Tibial nerve (tissue), 4 donors: ENCODE measurements around the gene ROPN1. TPM values are rescaled to one million over a fixed set of nuclear protein-coding genes. Genes with fewer than 3 reads are reported as not detected.

Experiments used
- DNase-seq, 2 donors: peaks; one replicate each; pipeline ENCODE4 v3.0.0-alpha.2; 2019; ENCODE audit warnings: low spot score in 2 of 2
- H3K27ac ChIP-seq, 4 donors: fragments of 200-600 bp; sonication (generic) in 3 of 4; one replicate each; pipeline ENCODE4 v1.5.1; 2017 to 2019; ENCODE audit warnings: mild to moderate bottlenecking in 1 of 4
- H3K27me3 ChIP-seq, 2 donors: fragments of 200-600 bp; sonication (generic) in 1 of 2; one replicate each; pipeline versions ENCODE4 v1.5.1 to v1.6.0; 2017 to 2019
- H3K36me3 ChIP-seq, 3 donors: fragments of 200-600 bp; sonication (generic); one replicate each; pipeline ENCODE4 v1.5.1; 2018 to 2019
- H3K4me1 ChIP-seq, 4 donors: fragments of 200-600 bp; sonication (generic) in 3 of 4; one replicate each; pipeline ENCODE4 v1.5.1; 2017 to 2019
- H3K4me3 ChIP-seq, 4 donors: fragments of 200-600 bp; sonication (generic) in 3 of 4; one replicate each; pipeline ENCODE4 v1.5.1; 2017 to 2019; ENCODE audit warnings: mild to moderate bottlenecking in 1 of 4, moderate library complexity in 1 of 4
- H3K9me3 ChIP-seq, 4 donors: fragments of 200-600 bp; sonication (generic) in 3 of 4; one replicate each; pipeline ENCODE4 v1.5.1; 2017 to 2019
- EP300 ChIP-seq, 2 donors: sonication (generic); formaldehyde crosslinking; IDR thresholded peaks; one replicate each; pipeline ENCODE4 v1.6.1; 2017; ENCODE audit warnings: antibody characterized with exemption in 2 of 2, mild to moderate bottlenecking in 1 of 2
- POLR2A ChIP-seq, 2 donors: fragments of 450-650 bp; IDR thresholded peaks; one replicate each; pipeline ENCODE4 v1.6.1; 2017; ENCODE audit warnings: antibody characterized with exemption in 2 of 2, mild to moderate bottlenecking in 2 of 2, moderate library complexity in 2 of 2
- WGBS, 2 donors: methylation state at CpG; one replicate each; pipeline ENCODE4 v1.1.5; 2018; 5-methylcytosine and 5-hydroxymethylcytosine counted together
- total RNA-seq, 4 donors: library from RNA; depleted of rRNA; stranded (reverse); fragments of >200 nt; gene quantifications; one replicate each; pipeline ENCODE4 v1.1.0, GENCODE V29; 2016
- TF ChIP-seq, protein P1 (sequence below), 5 experiments: fragments of 200-600 bp in 3 of 5; fragments of 450-650 bp in 2 of 5; sonication (generic) in 3 of 5; IDR thresholded peaks; one replicate each; pipeline ENCODE4 v1.5.1; 2016 to 2019; ENCODE audit warnings: antibody characterized with exemption in 5 of 5, mild to moderate bottlenecking in 3 of 5, moderate library complexity in 2 of 5

The ROPN1 gene
- total RNA-seq, 4 donors from 2014 or later, result not detected

DNA sequence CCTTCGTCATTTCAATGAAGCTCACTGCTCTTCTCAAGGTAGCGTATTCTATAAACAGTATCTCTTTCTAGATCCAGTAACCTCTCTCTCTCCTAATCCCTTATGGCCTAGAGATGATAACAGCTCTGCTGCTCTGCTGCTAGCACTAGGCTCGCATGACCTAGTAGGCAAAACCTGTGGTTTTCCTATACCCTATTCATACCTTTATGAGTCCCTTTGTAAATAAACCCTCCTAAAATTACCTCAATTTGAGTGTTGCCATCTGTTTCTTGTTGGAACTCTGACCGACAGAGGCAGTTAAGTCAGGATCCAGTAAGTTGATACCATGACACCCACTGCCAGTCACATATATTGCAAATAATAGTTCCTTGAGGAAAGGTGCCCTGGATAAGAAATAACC is 38.2 kb downstream of the ROPN1 start:
- H3K4me1 ChIP-seq, result peaks cover 0 to 8% (median 0%) of the 10 kb centered on the region in 4 donors
- DNase-seq, result no peak
- H3K36me3 ChIP-seq, result peaks cover 0 to 42% (median 0%) of the 10 kb centered on the region in 3 donors
- no peak overlapping the region for H3K27ac ChIP-seq
- WGBS, 2 donors, result 91 to 92% methylated on average over 4 of the region's 4 CpGs
- H3K9me3 ChIP-seq, result no peaks in the 10 kb centered on the region
- TF ChIP-seq, protein P1, sequence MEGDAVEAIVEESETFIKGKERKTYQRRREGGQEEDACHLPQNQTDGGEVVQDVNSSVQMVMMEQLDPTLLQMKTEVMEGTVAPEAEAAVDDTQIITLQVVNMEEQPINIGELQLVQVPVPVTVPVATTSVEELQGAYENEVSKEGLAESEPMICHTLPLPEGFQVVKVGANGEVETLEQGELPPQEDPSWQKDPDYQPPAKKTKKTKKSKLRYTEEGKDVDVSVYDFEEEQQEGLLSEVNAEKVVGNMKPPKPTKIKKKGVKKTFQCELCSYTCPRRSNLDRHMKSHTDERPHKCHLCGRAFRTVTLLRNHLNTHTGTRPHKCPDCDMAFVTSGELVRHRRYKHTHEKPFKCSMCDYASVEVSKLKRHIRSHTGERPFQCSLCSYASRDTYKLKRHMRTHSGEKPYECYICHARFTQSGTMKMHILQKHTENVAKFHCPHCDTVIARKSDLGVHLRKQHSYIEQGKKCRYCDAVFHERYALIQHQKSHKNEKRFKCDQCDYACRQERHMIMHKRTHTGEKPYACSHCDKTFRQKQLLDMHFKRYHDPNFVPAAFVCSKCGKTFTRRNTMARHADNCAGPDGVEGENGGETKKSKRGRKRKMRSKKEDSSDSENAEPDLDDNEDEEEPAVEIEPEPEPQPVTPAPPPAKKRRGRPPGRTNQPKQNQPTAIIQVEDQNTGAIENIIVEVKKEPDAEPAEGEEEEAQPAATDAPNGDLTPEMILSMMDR (IDR thresholded peaks at IDR 0.05), result no peak
- TF ChIP-seq EP300 (IDR thresholded peaks at IDR 0.05) (no peak), POLR2A (IDR thresholded peaks at IDR 0.05) (no peak)
- H3K4me3 ChIP-seq, result no peak overlapping the region
- no peaks in the 10 kb centered on the region for H3K27me3 ChIP-seq

DNA sequence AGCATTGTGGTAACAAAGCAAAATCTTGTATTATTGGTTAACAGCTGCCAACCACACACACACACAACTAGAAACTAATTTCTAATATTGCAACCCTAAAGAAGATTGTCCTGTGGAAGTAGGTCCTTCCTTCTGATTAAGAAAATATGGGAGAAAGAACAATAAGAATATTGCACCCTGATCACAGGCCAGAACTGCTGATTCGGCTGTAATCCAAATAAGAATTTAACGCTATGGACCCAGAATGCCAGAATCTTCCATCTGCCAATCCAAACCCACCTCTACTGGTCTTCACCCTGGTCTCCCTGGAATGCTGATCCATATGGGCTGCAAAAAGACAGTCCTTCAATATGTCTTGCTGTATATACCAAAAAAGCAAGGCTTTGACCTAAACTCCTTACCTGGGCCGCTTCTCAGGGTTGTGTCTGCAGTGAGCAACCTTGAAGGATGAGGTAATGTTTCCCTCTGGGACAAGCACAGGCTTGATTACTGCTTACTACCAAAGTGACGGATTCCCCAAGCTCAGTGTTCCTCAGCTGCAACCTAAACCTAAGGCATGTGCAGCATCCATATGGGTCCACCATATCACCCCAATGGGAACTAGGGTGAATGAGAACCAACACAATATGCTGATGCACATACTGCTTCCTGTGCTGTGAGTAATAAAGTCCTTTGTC is 38.9 kb downstream of the ROPN1 start:
- DNase-seq, result no peak
- no peaks in the 10 kb centered on the region for H3K9me3 ChIP-seq
- H3K36me3 ChIP-seq, result peaks cover 0 to 50% (median 0%) of the 10 kb centered on the region in 3 donors
- H3K4me3 ChIP-seq, result no peak overlapping the region
- TF ChIP-seq POLR2A (IDR thresholded peaks at IDR 0.05) (no peak), EP300 (IDR thresholded peaks at IDR 0.05) (no peak)
- no peak overlapping the region for H3K27ac ChIP-seq
- 94 to 95% methylated on average over 4 of the region's 4 CpGs for WGBS, 2 donors
- H3K4me1 ChIP-seq, result peaks cover 0 to 4% (median 0%) of the 10 kb centered on the region in 4 donors
- H3K27me3 ChIP-seq, result no peaks in the 10 kb centered on the region

DNA sequence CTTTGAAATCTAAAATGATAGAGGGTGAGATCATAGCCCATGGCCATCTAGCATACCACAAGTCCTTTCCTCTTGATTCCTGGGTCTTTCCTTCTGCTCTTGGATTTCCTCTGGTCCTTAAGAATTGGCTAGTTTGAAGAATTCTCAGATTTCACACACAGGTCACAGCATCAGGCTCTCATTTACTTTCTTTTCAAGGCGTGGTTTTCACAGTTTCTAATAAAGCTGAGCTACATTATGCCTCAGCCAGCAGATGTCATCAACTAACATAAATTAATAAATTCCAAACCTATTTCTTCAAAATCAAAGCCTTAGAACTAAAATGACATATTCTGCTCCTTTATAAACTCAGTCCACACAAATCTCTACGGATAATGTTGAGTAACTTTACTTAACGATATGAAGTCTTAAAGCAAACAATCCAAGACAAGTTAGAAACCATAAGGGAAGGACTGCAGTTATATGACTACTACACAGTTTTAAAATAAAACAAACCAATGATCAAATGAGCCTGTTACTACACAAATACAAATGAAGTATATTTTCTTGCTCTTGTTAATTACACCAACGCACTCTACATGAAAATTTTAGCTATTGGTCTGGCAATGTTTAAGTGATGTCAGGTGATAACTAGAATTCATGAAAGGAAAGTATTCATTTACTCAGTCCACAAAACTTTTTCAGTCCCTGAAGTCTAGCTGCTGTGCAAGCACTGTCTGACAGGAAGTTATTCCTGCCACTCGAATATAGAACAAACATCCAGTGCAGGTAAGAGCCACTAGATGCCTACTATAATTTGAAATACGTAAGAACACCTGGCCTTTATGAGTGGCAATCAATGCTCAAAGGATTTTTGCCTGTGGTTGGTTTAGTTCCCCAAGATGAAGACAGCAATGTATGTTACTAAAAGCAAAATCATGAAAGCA is 40.1 kb downstream of the ROPN1 start:
- TF ChIP-seq, protein P1 (IDR thresholded peaks at IDR 0.05), result no peak
- TF ChIP-seq POLR2A (IDR thresholded peaks at IDR 0.05), result no peak
- no peak for TF ChIP-seq EP300 (IDR thresholded peaks at IDR 0.05)
- Histone ChIP-seq H3K36me3 (peaks cover 0 to 56% (median 4%) of the 10 kb centered on the region in 3 donors), H3K4me1 (no peaks in the 10 kb centered on the region), H3K4me3 (no peak overlapping the region), H3K9me3 (no peaks in the 10 kb centered on the region), H3K27me3 (no peaks in the 10 kb centered on the region), H3K27ac (no peak overlapping the region)
- WGBS, 2 donors, result 78 to 79% methylated on average over 6 of the region's 6 CpGs
- no peak for DNase-seq

DNA sequence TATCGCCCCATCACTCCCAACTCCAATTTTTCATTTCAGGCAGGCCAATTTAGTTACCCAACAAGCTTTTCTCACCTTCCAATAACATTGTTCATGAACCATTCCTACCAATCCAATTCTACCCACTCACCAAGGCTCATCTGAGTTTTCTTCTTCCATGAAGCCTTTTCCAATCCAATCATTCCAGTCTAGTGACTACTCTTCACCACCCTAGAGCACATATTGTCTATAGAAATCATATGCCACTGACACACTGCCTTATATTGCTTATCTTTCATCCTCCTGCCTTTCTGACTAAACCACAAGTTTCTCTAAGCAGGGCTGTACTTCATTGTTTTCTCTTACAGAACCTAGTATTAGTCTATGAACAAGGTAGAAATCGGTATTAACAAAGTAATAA is 42.3 kb downstream of the ROPN1 start:
- no peak for DNase-seq
- H3K4me1 ChIP-seq, result no peaks in the 10 kb centered on the region
- 97 to 99% methylated on average over 2 of the region's 2 CpGs for WGBS, 2 donors
- no peak overlapping the region for H3K4me3 ChIP-seq
- H3K9me3 ChIP-seq, result no peaks in the 10 kb centered on the region
- peaks cover 0 to 56% (median 4%) of the 10 kb centered on the region in 3 donors for H3K36me3 ChIP-seq
- TF ChIP-seq, protein P1 (IDR thresholded peaks at IDR 0.05), result no peak
- no peak for TF ChIP-seq POLR2A (IDR thresholded peaks at IDR 0.05)
- TF ChIP-seq EP300 (IDR thresholded peaks at IDR 0.05), result no peak
- H3K27ac ChIP-seq, result no peak overlapping the region
- no peaks in the 10 kb centered on the region for H3K27me3 ChIP-seq

DNA sequence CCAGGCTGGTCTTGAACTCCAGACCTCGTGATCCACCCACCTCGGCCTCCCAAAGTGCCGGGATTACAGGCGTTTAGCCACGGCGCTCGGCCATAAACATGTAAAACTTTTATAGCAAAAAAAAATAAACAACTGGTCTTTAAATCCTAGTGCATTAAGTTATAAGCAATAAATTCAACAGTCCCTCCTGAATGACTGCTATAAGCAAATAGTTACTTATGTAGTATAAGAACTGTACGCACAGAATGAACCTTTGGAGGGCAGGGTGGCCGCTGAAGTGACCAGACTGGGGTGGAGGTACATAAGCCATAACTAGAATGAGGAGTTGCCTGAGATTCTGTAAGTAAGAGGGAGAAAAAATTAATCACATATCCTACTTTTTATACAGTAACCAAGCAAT is 43.5 kb downstream of the ROPN1 start:
- H3K27ac ChIP-seq, result no peak overlapping the region
- peaks cover 0 to 61% (median 4%) of the 10 kb centered on the region in 3 donors for H3K36me3 ChIP-seq
- TF ChIP-seq EP300 (IDR thresholded peaks at IDR 0.05) (no peak), POLR2A (IDR thresholded peaks at IDR 0.05) (no peak)
- TF ChIP-seq, protein P1 (IDR thresholded peaks at IDR 0.05), result no peak
- H3K27me3 ChIP-seq, result no peaks in the 10 kb centered on the region
- H3K4me1 ChIP-seq, result no peaks in the 10 kb centered on the region
- no peak overlapping the region for H3K4me3 ChIP-seq
- WGBS, 2 donors, result 95 to 97% methylated on average over 9 of the region's 9 CpGs
- DNase-seq, result no peak
- H3K9me3 ChIP-seq, result no peaks in the 10 kb centered on the region
